MCF 10A (cell line): ENCODE data around the gene TRMT61A. TPM values are rescaled to one million over a fixed set of nuclear protein-coding genes. Genes with fewer than 3 reads are reported as not detected.

Source experiments
- BruUV-seq: library from RNA; stranded (reverse); fragments of 400-500 nt; replicated peaks from 2 replicates; lab custom pipeline; 2021; lab: Mats Ljungman, UMichigan
- CTCF ChIA-PET: fragments of 300-600 bp; sonication (Branson Sonifier 250); formaldehyde crosslinking; extraction: SDS; loops from one replicate; lab custom pipeline; 2021; ENCODE audit warnings: antibody characterized with exemption, inconsistent platforms; lab: Yijun Ruan, JAX
- POLR2A ChIA-PET: fragments of 300-600, 350-650 bp; sonication (Branson Sonifier 250); formaldehyde crosslinking; extraction: SDS; loops from one replicate; lab custom pipeline; 2020; ENCODE audit warnings: antibody characterized with exemption, inconsistent platforms; lab: Yijun Ruan, JAX
- DNase-seq: peaks from one replicate; pipeline ENCODE4 v3.0.0-alpha.2; 2018; ENCODE audit not compliant: unreplicated experiment
- H3K27ac Mint-ChIP-seq: one replicate; pipeline ENCODE4 v1.8.0; 2022; ENCODE audit warnings: mild to moderate bottlenecking, low read depth, mixed read lengths; ENCODE audit not compliant: unreplicated experiment
- H3K27me3 Mint-ChIP-seq: one replicate; pipeline ENCODE4 v1.8.0; 2022; ENCODE audit warnings: mixed read lengths; ENCODE audit not compliant: insufficient read depth, unreplicated experiment
- H3K36me3 Mint-ChIP-seq: one replicate; pipeline ENCODE4 v1.8.0; 2022; ENCODE audit warnings: mild to moderate bottlenecking, moderate library complexity, mixed read lengths; ENCODE audit not compliant: insufficient read depth, unreplicated experiment
- H3K4me1 Mint-ChIP-seq: one replicate; pipeline ENCODE4 v1.8.0; 2022; ENCODE audit warnings: mixed read lengths; ENCODE audit not compliant: insufficient read depth, unreplicated experiment
- H3K4me3 Mint-ChIP-seq: one replicate; pipeline ENCODE4 v1.8.0; 2022; ENCODE audit warnings: mild to moderate bottlenecking, moderate library complexity, mixed read lengths; ENCODE audit not compliant: unreplicated experiment
- H3K9me3 Mint-ChIP-seq: one replicate; pipeline ENCODE4 v1.8.0; 2022; ENCODE audit warnings: mixed read lengths; ENCODE audit not compliant: unreplicated experiment
- intact Hi-C: fragments of 100-400 bp; cut with micrococcal nuclease; formaldehyde crosslinking; loops from 2 replicates; pipeline ENCODE4 v1.14.1; 2022
- total RNA-seq: library from RNA; stranded (reverse); gene quantifications from 2 replicates; pipeline ENCODE4 v1.2.3, GENCODE V29; 2022
- TF ChIP-seq, protein P1 (sequence below): fragments of 200-600 bp; IDR thresholded peaks from one replicate; pipeline ENCODE4 v1.8.0; 2022; ENCODE audit warnings: antibody characterized with exemption, mild to moderate bottlenecking; ENCODE audit not compliant: unreplicated experiment

The TRMT61A gene
- total RNA-seq, 1 experiment from 2014 or later = 15.8 TPM

DNA sequence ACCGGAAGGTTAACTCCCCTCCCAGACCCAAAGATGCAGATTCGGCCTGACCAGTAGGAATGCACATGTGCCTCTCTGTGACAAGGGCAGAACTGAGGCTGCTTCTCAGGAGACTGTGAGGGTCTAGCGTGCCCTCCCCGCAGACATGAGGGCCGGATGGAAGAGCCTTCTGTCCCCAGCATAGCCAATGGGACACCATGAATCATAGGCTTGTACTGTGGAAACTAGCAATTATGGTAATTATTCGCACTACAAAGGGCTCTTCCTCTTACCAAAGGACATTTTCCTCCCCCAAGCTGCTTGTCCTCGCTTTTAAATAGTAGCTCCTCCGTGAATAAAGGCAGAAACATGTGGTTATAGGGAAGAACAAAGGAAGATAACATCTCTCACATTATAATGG, 40.0 kb downstream of the TRMT61A start:
- no peak overlapping the region for H3K4me3 Mint-ChIP-seq
- no peak overlapping the region for H3K27ac Mint-ChIP-seq
- H3K27me3 Mint-ChIP-seq = no peaks in the 10 kb centered on the region
- peaks cover 32% of the 10 kb centered on the region for H3K36me3 Mint-ChIP-seq
- ChIA-PET CTCF (interaction anchor here (0.6 kb wide), 2 partner anchors 198 to 376 kb away, joined by 3 to 5 read pairs; no protein-coding TSS in a partner anchor), POLR2A (no interaction called here)
- no TSS peak for BruUV-seq
- intact Hi-C loops = no loop called here
- no peaks in the 10 kb centered on the region for H3K4me1 Mint-ChIP-seq
- H3K9me3 Mint-ChIP-seq = no peaks in the 10 kb centered on the region
- TF ChIP-seq, protein P1, sequence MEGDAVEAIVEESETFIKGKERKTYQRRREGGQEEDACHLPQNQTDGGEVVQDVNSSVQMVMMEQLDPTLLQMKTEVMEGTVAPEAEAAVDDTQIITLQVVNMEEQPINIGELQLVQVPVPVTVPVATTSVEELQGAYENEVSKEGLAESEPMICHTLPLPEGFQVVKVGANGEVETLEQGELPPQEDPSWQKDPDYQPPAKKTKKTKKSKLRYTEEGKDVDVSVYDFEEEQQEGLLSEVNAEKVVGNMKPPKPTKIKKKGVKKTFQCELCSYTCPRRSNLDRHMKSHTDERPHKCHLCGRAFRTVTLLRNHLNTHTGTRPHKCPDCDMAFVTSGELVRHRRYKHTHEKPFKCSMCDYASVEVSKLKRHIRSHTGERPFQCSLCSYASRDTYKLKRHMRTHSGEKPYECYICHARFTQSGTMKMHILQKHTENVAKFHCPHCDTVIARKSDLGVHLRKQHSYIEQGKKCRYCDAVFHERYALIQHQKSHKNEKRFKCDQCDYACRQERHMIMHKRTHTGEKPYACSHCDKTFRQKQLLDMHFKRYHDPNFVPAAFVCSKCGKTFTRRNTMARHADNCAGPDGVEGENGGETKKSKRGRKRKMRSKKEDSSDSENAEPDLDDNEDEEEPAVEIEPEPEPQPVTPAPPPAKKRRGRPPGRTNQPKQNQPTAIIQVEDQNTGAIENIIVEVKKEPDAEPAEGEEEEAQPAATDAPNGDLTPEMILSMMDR = no peak
- DNase-seq = no peak

DNA sequence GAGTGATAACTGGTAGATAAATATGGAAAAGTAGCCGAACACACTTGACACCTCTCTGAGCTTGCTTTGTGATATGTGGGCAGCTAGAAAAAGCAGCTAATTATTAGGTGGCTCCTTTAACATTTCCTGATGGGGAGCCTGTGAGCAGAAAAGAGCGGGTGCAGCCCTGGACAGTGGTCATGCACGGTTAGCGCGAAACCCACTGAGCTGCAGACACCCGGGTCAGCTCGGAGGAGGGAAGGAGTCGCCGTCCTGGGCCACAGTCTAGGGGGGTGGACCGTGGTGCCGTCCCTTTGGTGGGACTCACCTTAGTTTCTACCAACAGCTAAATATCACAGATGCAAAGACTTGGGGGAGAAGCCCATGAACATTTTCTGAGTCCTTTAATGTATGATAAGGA, 40.4 kb downstream of the TRMT61A start:
- no TSS peak for BruUV-seq
- no peak overlapping the region for H3K4me3 Mint-ChIP-seq
- peaks cover 36% of the 10 kb centered on the region for H3K36me3 Mint-ChIP-seq
- no peaks in the 10 kb centered on the region for H3K9me3 Mint-ChIP-seq
- DNase-seq = no peak
- H3K4me1 Mint-ChIP-seq = no peaks in the 10 kb centered on the region
- H3K27ac Mint-ChIP-seq = no peak overlapping the region
- ChIA-PET CTCF (no interaction called here), POLR2A (no interaction called here)
- H3K27me3 Mint-ChIP-seq = no peaks in the 10 kb centered on the region
- intact Hi-C loops = no loop called here
- TF ChIP-seq, protein P1 = no peak

DNA sequence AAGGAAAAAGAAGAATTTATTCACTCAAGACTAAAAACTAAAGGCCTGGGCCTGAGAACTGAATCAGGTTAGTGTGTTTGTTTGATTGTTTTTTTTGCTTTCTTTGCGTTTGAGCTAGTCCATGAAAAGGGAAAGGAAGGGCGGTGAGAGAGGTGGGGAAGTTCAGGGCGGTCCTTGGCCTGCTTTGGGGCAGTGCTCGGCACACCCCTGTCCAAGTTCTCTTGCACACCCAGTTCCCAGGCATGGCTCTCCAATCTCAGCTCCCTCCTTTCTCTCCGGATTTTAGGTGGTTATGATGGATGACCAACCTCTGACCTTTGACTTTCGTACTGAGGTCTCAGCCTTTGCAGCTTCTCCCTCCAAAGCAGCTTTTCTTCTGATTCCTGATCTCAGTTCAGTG, 45.1 kb downstream of the TRMT61A start:
- no peak for DNase-seq
- Mint-ChIP-seq H3K9me3 (no peaks in the 10 kb centered on the region), H3K4me3 (no peak overlapping the region), H3K27ac (no peak overlapping the region), H3K4me1 (peaks cover 17% of the 10 kb centered on the region), H3K27me3 (no peaks in the 10 kb centered on the region), H3K36me3 (peaks cover 74% of the 10 kb centered on the region)
- POLR2A ChIA-PET = interaction anchor here (0.7 to 1.0 kb wide), 3 partner anchors 10 to 55 kb away, joined by 3 to 6 read pairs (median 3); partner anchors contain the start of gene KLC1
- intact Hi-C loops = loop anchor here (10.0 kb wide), 2 partner anchors 101 to 141 kb away; partner anchors contain the start of genes XRCC3 and ZFYVE21
- no TSS peak for BruUV-seq
- CTCF ChIA-PET = interaction anchor here (0.6 to 0.8 kb wide), 3 partner anchors 119 to 468 kb away, joined by 3 to 5 read pairs (median 4); no protein-coding TSS in a partner anchor
- TF ChIP-seq, protein P1 = no peak

DNA sequence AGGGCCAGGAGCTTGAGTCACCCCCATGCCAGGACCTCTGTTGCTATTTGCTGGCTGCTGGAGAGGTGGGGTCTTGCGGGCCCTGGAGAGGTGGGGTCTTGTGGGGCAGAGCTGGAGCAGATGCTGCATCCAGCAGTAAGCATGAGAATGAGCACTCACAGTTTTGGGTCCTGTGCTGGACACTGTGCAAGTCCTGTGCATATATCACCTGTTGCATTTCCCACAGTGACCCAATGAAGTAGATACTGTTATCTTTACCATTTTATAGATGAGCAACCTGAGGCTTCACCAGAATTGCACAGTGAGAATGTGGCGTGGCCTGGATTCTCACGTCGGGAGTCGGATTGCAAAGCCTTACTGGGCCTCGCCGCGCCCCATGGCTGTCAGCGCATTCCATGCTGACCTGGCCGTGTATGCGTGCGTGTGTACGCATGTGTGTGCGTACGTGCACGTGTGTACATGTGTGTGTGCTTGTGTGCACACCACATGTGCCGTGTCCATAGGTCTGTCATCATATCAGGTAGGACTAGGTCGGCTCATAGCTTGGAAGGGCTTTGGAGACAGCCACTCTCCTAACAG, 45.8 kb downstream of the TRMT61A start:
- intact Hi-C loops = loop anchor here (10.0 kb wide), 2 partner anchors 100 to 140 kb away; partner anchors contain the start of genes XRCC3 and ZFYVE21
- H3K4me3 Mint-ChIP-seq = no peak overlapping the region

More for the DNA sequence above, 45.8 kb downstream of the TRMT61A start:
- CTCF ChIA-PET = interaction anchor here (0.8 kb wide), 1 partner anchor 55 kb away, joined by 3 read pairs; no protein-coding TSS in a partner anchor
- BruUV-seq = no TSS peak
- Mint-ChIP-seq H3K36me3 (peaks cover 75% of the 10 kb centered on the region), H3K27me3 (no peaks in the 10 kb centered on the region), H3K27ac (peak overlapping the region; percentile 23), H3K9me3 (no peaks in the 10 kb centered on the region), H3K4me1 (peaks cover 17% of the 10 kb centered on the region)
- TF ChIP-seq, protein P1 = no peak
- POLR2A ChIA-PET = interaction anchor here (0.6 to 2.2 kb wide), 6 partner anchors 12 to 54 kb away, joined by 3 to 19 read pairs (median 3); partner anchors contain the start of genes BAG5, COA8 and KLC1
- no peak for DNase-seq
